T-helper 1 cell treated with Interleukin-12 subunit alpha and Interleukin-12 subunit beta and Interleukin-4 antibody, amounts not matched to agents 30 μg/mL and 1 μg/mL, for 36 hours (primary cell): ENCODE data around the gene HSD11B1.
"Not testable (repeated sequence)": the region's sequence is repeated elsewhere in the genome, so short reads cannot be mapped to it uniquely, and the experiment has no call there.

Experiments used
- H3K27ac Mint-ChIP-seq: one replicate; pipeline ENCODE4 v1.8.0; 2021; ENCODE audit warnings: mild to moderate bottlenecking, mixed read lengths
- H3K27me3 Mint-ChIP-seq: one replicate; pipeline ENCODE4 v1.8.0; 2021; ENCODE audit warnings: low read depth, mixed read lengths
- H3K36me3 Mint-ChIP-seq: one replicate; pipeline ENCODE4 v1.8.0; 2021; ENCODE audit warnings: low read depth, mixed read lengths
- H3K4me1 Mint-ChIP-seq: one replicate; pipeline ENCODE4 v1.8.0; 2021; ENCODE audit warnings: low read depth, mixed read lengths
- H3K4me3 Mint-ChIP-seq: one replicate; pipeline ENCODE4 v1.8.0; 2021; ENCODE audit warnings: mild to moderate bottlenecking, moderate library complexity, mixed read lengths
- H3K9me3 Mint-ChIP-seq: one replicate; pipeline ENCODE4 v1.8.0; 2021; ENCODE audit warnings: mixed read lengths

HSD11B1 gene

GRCh38 chr1:209675565-209676154, 29.0 kb upstream of the HSD11B1 start:
- Mint-ChIP-seq H3K4me3 (peak overlapping the region; percentile 92), H3K27me3 (peaks cover 3% of the 10 kb centered on the region), H3K9me3 (peaks cover 4% of the 10 kb centered on the region), H3K27ac (peak overlapping the region; percentile 90), H3K36me3 (peaks cover 28% of the 10 kb centered on the region), H3K4me1 (peaks cover 64% of the 10 kb centered on the region)

- peaks cover 34% of the 10 kb centered on the region for H3K4me1 Mint-ChIP-seq
- peaks cover 25% of the 10 kb centered on the region for H3K36me3 Mint-ChIP-seq
- peaks cover 6% of the 10 kb centered on the region for H3K27me3 Mint-ChIP-seq
- H3K4me3 Mint-ChIP-seq = no peak overlapping the region
- H3K9me3 Mint-ChIP-seq = no peaks in the 10 kb centered on the region
- no peak overlapping the region for H3K27ac Mint-ChIP-seq
These were observed 25.6 kb upstream of the HSD11B1 start for GRCh38 chr1:209678981-209679539.

- H3K9me3 Mint-ChIP-seq = no peaks in the 10 kb centered on the region
- H3K4me3 Mint-ChIP-seq = peak overlapping the region; percentile 78
- H3K27ac Mint-ChIP-seq = peak overlapping the region; percentile 72
- H3K36me3 Mint-ChIP-seq = peaks cover 21% of the 10 kb centered on the region
- peaks cover 3% of the 10 kb centered on the region for H3K27me3 Mint-ChIP-seq
- H3K4me1 Mint-ChIP-seq = peaks cover 44% of the 10 kb centered on the region
These were observed 18.8 kb upstream of the HSD11B1 start for GRCh38 chr1:209685821-209686220.

DNA sequence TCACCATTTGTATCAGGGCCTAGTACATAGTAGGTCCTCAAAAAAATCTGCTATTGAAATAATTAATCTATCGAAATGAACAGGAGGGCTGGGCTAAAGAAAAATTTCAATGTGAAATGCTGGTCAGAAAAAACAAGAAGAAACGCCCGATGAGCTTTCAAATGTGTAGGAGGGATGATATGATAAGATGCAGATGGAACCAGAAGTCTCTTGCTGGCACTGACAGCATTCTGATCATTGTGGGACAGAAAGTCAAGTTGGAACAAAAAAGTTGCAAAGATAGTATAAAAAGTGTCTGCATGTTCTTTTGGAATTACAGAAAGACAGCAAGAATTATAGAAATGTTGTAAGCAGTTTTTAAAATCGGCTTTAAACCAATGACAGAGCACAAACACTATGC, 18.3 kb upstream of the HSD11B1 start:
- H3K27ac Mint-ChIP-seq = peak overlapping the region; percentile 72
- peak overlapping the region; percentile 78 for H3K4me3 Mint-ChIP-seq
- H3K36me3 Mint-ChIP-seq = peaks cover 21% of the 10 kb centered on the region
- no peaks in the 10 kb centered on the region for H3K9me3 Mint-ChIP-seq
- H3K4me1 Mint-ChIP-seq = peaks cover 44% of the 10 kb centered on the region
- no peaks in the 10 kb centered on the region for H3K27me3 Mint-ChIP-seq

GRCh38 chr1:209688746-209689234, 15.9 kb upstream of the HSD11B1 start:
- Mint-ChIP-seq H3K4me1 (peaks cover 60% of the 10 kb centered on the region), H3K36me3 (peaks cover 20% of the 10 kb centered on the region), H3K4me3 (no peak overlapping the region), H3K9me3 (no peaks in the 10 kb centered on the region), H3K27me3 (no peaks in the 10 kb centered on the region), H3K27ac (no peak overlapping the region)

GRCh38 chr1:209689477-209689876, 15.2 kb upstream of the HSD11B1 start:
- Mint-ChIP-seq H3K4me1 (peaks cover 63% of the 10 kb centered on the region), H3K36me3 (peaks cover 20% of the 10 kb centered on the region)

GRCh38 chr1:209691237-209691636, 13.4 kb upstream of the HSD11B1 start:
- H3K4me1 Mint-ChIP-seq = peaks cover 56% of the 10 kb centered on the region
- H3K9me3 Mint-ChIP-seq = no peaks in the 10 kb centered on the region
- peaks cover 20% of the 10 kb centered on the region for H3K36me3 Mint-ChIP-seq
- no peaks in the 10 kb centered on the region for H3K27me3 Mint-ChIP-seq
- no peak overlapping the region for H3K27ac Mint-ChIP-seq
- H3K4me3 Mint-ChIP-seq = no peak overlapping the region

More at GRCh38 chr1:209689477-209689876, 15.2 kb upstream of the HSD11B1 start:
- no peak overlapping the region for H3K4me3 Mint-ChIP-seq
- H3K9me3 Mint-ChIP-seq = no peaks in the 10 kb centered on the region
- no peaks in the 10 kb centered on the region for H3K27me3 Mint-ChIP-seq
- no peak overlapping the region for H3K27ac Mint-ChIP-seq

DNA sequence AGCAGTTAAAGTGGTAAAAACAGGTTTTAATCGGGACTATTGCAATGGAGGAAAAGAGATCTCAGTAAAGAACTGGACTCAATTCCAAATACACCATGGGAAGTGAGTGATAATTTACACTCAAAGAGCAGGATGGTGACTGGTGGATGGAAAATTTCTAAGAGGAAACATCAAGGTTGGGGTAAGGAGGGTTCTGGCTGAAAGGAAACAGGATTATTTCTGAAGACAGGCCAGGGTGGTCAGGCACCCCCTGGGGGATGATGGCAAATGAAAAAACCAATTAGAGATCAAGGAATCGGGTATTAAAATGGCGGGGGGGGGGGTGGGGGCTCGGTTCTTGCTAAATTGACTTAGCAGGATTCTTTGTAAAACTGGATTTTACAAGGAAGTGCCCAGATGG, 12.3 kb upstream of the HSD11B1 start:
- H3K27ac Mint-ChIP-seq = peak overlapping the region; percentile 10
- peaks cover 19% of the 10 kb centered on the region for H3K36me3 Mint-ChIP-seq
- peaks cover 56% of the 10 kb centered on the region for H3K4me1 Mint-ChIP-seq
- no peaks in the 10 kb centered on the region for H3K27me3 Mint-ChIP-seq
- H3K9me3 Mint-ChIP-seq = no peaks in the 10 kb centered on the region
- no peak overlapping the region for H3K4me3 Mint-ChIP-seq

GRCh38 chr1:209692745-209693504, 11.7 kb upstream of the HSD11B1 start:
- Mint-ChIP-seq H3K9me3 (no peaks in the 10 kb centered on the region), H3K36me3 (peaks cover 15% of the 10 kb centered on the region), H3K4me3 (peak overlapping the region; percentile 47), H3K27me3 (no peaks in the 10 kb centered on the region), H3K27ac (peak overlapping the region; percentile 67), H3K4me1 (peaks cover 53% of the 10 kb centered on the region)

DNA sequence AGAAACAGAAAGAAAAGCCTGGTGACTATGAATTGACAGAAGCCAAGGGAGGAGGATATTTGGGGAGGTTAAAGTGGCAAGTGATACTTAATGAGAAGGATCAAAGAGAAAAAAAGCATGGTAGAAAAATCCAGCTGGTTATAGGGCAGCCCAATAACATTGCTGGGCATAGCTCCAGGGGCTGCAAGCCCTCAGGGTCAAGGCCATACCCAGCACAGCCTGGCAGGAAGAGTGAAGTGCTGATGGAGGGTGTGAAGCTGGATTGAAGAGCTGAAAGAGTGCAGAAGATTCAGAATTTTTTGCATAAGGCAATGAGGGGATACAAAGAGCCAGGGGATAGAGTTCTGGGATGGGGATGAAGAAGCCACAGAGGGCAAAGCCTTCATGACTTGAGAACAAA, 8.0 kb upstream of the HSD11B1 start:
- Mint-ChIP-seq H3K27ac (peak overlapping the region; percentile 64), H3K36me3 (peaks cover 10% of the 10 kb centered on the region), H3K4me1 (peaks cover 58% of the 10 kb centered on the region), H3K9me3 (no peaks in the 10 kb centered on the region), H3K27me3 (no peaks in the 10 kb centered on the region), H3K4me3 (no peak overlapping the region)

- Mint-ChIP-seq H3K27me3 (no peaks in the 10 kb centered on the region), H3K36me3 (peaks cover 10% of the 10 kb centered on the region), H3K9me3 (no peaks in the 10 kb centered on the region), H3K4me3 (no peak overlapping the region), H3K27ac (peak overlapping the region; percentile 2), H3K4me1 (peaks cover 61% of the 10 kb centered on the region)
These were observed 7.5 kb upstream of the HSD11B1 start for GRCh38 chr1:209697126-209697525.

DNA sequence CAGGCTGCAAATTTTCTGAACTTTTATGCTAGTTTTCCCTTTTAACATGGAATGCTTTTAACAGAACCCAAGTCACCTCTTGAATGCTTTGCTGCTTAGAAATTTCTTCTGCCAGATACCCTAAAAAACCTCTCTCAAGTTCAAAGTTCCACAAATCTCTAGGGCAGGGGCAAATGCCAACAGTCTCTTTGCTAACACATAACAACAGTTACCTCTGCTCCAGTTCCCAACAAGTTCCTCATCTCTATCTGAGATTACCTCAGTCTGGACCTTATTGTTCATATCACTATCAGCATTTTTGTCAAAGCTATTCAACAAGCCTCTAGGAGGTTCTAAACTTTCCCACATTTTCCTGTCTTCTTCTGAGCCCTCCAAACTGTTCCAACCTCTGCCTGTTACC, 4.0 kb upstream of the HSD11B1 start:
- H3K27ac Mint-ChIP-seq, H3K9me3 Mint-ChIP-seq, H3K4me3 Mint-ChIP-seq, H3K27me3 Mint-ChIP-seq: not testable (repeated sequence)
- Mint-ChIP-seq H3K36me3 (peaks cover 19% of the 10 kb centered on the region), H3K4me1 (peaks cover 59% of the 10 kb centered on the region)

GRCh38 chr1:209702832-209703231, 1.8 kb upstream of the HSD11B1 start:
- peaks cover 53% of the 10 kb centered on the region for H3K4me1 Mint-ChIP-seq
- H3K4me3 Mint-ChIP-seq = no peak overlapping the region
- peaks cover 32% of the 10 kb centered on the region for H3K36me3 Mint-ChIP-seq
- no peak overlapping the region for H3K27ac Mint-ChIP-seq
- H3K9me3 Mint-ChIP-seq = no peaks in the 10 kb centered on the region
- no peaks in the 10 kb centered on the region for H3K27me3 Mint-ChIP-seq

DNA sequence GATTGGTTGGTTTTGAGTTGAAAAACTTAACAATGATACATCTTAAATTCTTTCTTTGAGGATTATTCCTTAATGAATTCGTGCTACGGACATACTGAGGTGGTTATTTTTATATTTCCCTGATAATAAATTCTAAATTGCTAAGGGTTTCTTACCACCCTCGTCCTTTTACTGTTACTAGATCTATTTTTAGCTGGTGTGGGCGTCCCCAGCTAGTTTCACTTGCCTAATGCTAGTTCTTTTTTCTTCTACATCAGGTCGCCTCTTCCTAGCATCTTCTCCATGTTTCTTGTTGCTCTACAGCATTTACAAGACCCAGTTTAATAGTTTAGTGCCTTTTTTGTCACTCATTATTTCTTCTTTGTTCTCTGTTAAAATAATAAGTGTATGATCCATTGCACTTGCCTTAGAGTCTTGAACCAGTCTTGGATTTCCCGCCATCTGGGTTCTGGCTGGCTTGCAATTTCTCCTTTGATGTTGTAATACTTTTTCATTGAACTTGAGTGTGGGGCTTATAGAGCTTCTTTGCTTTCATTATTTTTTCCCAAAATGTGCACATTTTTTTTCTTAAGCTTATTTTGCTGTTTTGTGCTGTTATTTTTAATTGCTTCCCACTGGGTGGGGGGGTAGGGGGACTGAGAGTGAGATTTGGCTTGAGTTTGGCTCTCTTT, 677 bp upstream of the HSD11B1 start:
- no peaks in the 10 kb centered on the region for H3K9me3 Mint-ChIP-seq
- peaks cover 47% of the 10 kb centered on the region for H3K4me1 Mint-ChIP-seq
- H3K36me3 Mint-ChIP-seq = peaks cover 35% of the 10 kb centered on the region
- H3K27me3 Mint-ChIP-seq = no peaks in the 10 kb centered on the region
- H3K4me3 Mint-ChIP-seq = peak overlapping the region; percentile 25
- H3K27ac Mint-ChIP-seq = peak overlapping the region; percentile 64
